ENCODE measurements around the gene TBC1D24. TPM values are rescaled to one million over a fixed set of nuclear protein-coding genes. Genes with fewer than 3 reads are reported as not detected.

Gene TBC1D24
- total RNA-seq, 4 donors from 2014 or later, result 8.3 to 19.3 (median 11.6) TPM

DNA sequence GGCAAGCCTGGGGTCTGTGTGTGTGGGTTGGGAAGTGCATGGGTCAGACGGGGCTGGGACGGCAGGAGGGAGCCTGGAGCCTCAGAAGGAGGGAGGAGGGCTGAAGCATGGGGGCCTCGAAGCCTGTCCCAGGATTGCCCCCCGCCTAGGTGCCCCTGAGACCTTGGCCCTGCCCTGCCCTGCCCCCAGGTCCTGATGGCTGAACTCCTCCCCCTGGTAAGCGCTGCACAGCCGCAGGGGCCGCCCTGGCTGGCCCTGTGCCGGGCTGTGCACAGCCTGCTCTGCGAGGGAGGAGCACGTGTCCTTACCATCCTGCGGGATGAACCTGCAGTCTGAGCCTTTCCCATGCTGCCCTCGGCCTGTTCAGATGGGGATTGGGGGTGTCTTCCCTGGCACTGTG lies 10.6 kb upstream of the TBC1D24 start:
- H3K36me3 ChIP-seq, result no peaks in the 10 kb centered on the region
- peaks cover 23% of the 10 kb centered on the region for H3K27me3 ChIP-seq
- no peak overlapping the region for H3K4me3 ChIP-seq
- intact Hi-C loops (cut with DNase I; ENCODE audit: low total_unique reads), result no loop called here
- H3K9me3 ChIP-seq, result no peaks in the 10 kb centered on the region
- TF ChIP-seq, protein P1, sequence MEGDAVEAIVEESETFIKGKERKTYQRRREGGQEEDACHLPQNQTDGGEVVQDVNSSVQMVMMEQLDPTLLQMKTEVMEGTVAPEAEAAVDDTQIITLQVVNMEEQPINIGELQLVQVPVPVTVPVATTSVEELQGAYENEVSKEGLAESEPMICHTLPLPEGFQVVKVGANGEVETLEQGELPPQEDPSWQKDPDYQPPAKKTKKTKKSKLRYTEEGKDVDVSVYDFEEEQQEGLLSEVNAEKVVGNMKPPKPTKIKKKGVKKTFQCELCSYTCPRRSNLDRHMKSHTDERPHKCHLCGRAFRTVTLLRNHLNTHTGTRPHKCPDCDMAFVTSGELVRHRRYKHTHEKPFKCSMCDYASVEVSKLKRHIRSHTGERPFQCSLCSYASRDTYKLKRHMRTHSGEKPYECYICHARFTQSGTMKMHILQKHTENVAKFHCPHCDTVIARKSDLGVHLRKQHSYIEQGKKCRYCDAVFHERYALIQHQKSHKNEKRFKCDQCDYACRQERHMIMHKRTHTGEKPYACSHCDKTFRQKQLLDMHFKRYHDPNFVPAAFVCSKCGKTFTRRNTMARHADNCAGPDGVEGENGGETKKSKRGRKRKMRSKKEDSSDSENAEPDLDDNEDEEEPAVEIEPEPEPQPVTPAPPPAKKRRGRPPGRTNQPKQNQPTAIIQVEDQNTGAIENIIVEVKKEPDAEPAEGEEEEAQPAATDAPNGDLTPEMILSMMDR (IDR thresholded peaks at IDR 0.05), result no peak
- TF ChIP-seq POLR2A (IDR thresholded peaks at IDR 0.05), result no peak
- no peak for TF ChIP-seq POLR2AphosphoS5 (IDR thresholded peaks at IDR 0.05)
- no peak for TF ChIP-seq EP300 (IDR thresholded peaks at IDR 0.05; ENCODE audit: low read depth)
- no peak for DNase-seq
- H3K27ac ChIP-seq, result no peak overlapping the region
- peaks cover 10 to 35% (median 28%) of the 10 kb centered on the region in 4 donors for H3K4me1 ChIP-seq
- 85% methylated on average over 12 of the region's 12 CpGs; no CpG with 5 or more reads in 1 of the 2 donors for WGBS, 2 donors (ENCODE audit: low coverage in 1 of 2)
- in situ Hi-C loops (cut with MboI; ENCODE audit: low pct_ligation_motif_present in 1 of 4, low pct_unique_long_range_greater_than_20kb in 1 of 4, low sequenced_read_pairs in 3 of 4), result no loop called here

DNA sequence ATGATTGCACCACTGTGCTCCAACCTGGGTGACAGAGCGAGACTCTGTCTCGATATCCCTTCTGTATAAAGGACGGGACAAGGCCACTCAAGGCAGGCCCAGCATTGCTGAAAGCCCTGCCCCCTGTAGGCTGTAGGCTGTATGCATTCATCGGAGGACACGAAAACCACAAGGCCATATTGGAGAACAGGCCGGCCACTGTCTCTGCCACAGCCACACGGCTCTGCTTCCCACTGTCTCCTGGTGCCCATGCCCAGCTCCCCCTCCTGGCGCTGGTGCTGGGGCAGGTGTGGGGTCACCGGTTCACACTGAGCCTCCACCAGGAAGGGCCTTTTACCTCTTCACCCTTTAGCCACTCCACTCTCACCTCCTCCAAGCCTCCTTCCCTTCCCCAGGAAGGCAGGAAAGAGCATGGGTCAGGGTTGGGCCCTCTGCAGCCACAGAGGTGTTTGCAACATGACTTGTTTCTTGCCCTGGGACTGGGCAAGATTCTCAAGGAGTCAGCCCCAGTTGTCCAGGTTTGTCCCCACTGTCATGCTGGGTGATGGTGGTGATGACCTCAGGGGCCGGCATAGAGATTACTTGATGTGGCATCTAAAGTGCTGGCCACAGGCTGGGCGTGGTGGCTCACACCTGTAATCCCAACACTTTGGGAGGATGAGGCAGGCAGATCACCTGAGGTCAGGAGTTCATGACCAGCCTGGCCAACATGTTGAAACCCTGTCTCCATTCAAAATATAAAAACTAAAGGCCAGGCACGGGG lies 9.1 kb upstream of the TBC1D24 start:
- H3K27ac ChIP-seq, result no peak overlapping the region
- 82 to 91% methylated on average over 6 to 11 of the region's 12 CpGs for WGBS, 2 donors (ENCODE audit: low coverage in 1 of 2)
- H3K4me1 ChIP-seq, result peaks cover 4 to 28% (median 19%) of the 10 kb centered on the region in 4 donors
- TF ChIP-seq, protein P1 (IDR thresholded peaks at IDR 0.05), result no peak
- TF ChIP-seq POLR2AphosphoS5 (IDR thresholded peaks at IDR 0.05), result no peak
- no peak for TF ChIP-seq EP300 (IDR thresholded peaks at IDR 0.05; ENCODE audit: low read depth)
- no peak for TF ChIP-seq POLR2A (IDR thresholded peaks at IDR 0.05)
- peaks cover 38% of the 10 kb centered on the region for H3K27me3 ChIP-seq
- no peak overlapping the region for H3K4me3 ChIP-seq
- H3K36me3 ChIP-seq, result no peaks in the 10 kb centered on the region
- intact Hi-C loops (cut with DNase I; ENCODE audit: low total_unique reads) (loop anchor here (1.0 kb wide), 1 partner anchor 19 kb away; no protein-coding TSS in a partner anchor), in situ Hi-C loops (cut with MboI; ENCODE audit: low pct_ligation_motif_present in 1 of 4, low pct_unique_long_range_greater_than_20kb in 1 of 4, low sequenced_read_pairs in 3 of 4) (no loop called here)
- no peak for DNase-seq
- H3K9me3 ChIP-seq, result no peaks in the 10 kb centered on the region

DNA sequence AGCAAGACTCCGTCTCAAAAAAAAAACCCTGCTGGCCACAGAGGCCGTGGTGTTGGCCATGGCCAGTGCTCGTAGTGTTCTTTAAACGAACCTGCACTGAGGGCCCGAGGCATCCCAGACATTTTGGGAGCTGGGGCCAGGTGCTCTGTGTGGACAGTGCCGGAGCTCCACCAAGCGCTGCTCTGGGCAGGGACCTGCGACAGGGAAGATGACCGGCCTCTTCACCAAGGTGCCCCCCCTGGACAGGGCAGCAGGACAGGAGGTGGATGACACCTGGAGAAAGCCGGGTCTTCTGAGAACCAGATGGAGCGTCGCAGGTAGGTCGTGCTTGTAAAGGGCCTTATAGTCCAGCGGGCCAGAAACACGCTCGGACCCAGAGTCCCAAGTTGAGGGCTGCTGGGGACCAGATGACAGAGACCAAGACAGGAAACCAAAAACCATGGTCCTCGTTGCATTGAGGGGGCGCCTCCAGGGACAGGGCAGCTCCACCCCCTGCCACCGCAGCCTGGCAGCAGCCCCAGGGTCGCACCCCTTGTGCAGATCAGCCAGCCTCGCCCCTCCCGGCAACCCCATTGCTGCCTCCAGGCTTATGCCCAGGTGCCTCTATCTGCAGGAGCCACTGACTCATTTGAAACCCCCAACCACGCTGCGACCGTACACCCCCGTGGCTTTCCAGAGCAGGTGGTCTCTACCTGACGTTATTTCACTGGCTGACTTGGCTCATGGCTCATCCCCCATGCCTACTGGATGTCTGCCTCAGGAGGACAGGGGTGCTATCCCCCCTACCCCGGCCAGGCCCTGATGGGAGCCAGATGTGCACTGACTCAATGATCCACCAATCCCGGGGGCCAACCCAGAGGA lies 8.0 kb upstream of the TBC1D24 start:
- in situ Hi-C loops (cut with MboI; ENCODE audit: low pct_ligation_motif_present in 1 of 4, low pct_unique_long_range_greater_than_20kb in 1 of 4, low sequenced_read_pairs in 3 of 4) (no loop called here), intact Hi-C loops (cut with DNase I; ENCODE audit: low total_unique reads) (no loop called here)
- TF ChIP-seq EP300 (IDR thresholded peaks at IDR 0.05; ENCODE audit: low read depth) (no peak), POLR2AphosphoS5 (IDR thresholded peaks at IDR 0.05) (no peak), POLR2A (IDR thresholded peaks at IDR 0.05) (no peak)
- TF ChIP-seq, protein P1 (IDR thresholded peaks at IDR 0.05), result no peak
- H3K27ac ChIP-seq, result no peak overlapping the region
- H3K36me3 ChIP-seq, result no peaks in the 10 kb centered on the region
- WGBS, 2 donors (ENCODE audit: low coverage in 1 of 2), result 58 to 78% methylated on average over 4 to 29 of the region's 29 CpGs
- H3K9me3 ChIP-seq, result no peaks in the 10 kb centered on the region
- DNase-seq, result no peak
- H3K4me1 ChIP-seq, result peaks cover 6 to 36% (median 29%) of the 10 kb centered on the region in 4 donors
- peaks cover 48% of the 10 kb centered on the region for H3K27me3 ChIP-seq
- H3K4me3 ChIP-seq, result peak overlapping the region in 2 of 4 donors; percentile 52 to 57
